ENCODE data around the gene ITGA3.
"Not testable (repeated sequence)": the region's sequence is repeated elsewhere in the genome, so short reads cannot be mapped to it uniquely, and the experiment has no call there.

Gene ITGA3

GRCh38 chr17:50052822-50053653 lies 2.9 kb upstream of the ITGA3 start:
- DNase-seq (ENCODE audit: low spot score), result no peak

DNA sequence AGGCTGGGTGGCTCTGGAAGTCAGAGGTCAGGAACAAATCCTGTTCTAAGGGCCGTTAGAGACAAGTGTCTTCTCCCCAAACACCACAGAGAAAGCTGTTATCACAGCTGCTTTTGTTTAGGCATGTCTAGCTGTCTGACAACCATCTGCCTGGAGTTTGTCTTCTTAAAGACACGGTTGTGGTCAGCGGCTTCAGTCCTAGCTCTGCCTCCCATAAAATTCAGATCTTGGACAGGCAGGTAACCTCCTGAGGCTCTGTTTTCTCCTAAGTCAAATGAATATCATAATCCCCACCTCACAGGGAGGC lies 2.3 kb upstream of the ITGA3 start:
- DNase-seq (ENCODE audit: low spot score), result no peak

GRCh38 chr17:50055055-50055425 lies 870 bp upstream of the ITGA3 start:
- DNase-seq (ENCODE audit: low spot score), result peak; percentile 25

- peak; percentile 52 for DNase-seq (ENCODE audit: low spot score)
Measured at GRCh38 chr17:50056217-50056960, 479 bp downstream of the ITGA3 start.

- DNase-seq (ENCODE audit: low spot score), result no peak
Measured at GRCh38 chr17:50056961-50057330, 1.0 kb downstream of the ITGA3 start.

DNA sequence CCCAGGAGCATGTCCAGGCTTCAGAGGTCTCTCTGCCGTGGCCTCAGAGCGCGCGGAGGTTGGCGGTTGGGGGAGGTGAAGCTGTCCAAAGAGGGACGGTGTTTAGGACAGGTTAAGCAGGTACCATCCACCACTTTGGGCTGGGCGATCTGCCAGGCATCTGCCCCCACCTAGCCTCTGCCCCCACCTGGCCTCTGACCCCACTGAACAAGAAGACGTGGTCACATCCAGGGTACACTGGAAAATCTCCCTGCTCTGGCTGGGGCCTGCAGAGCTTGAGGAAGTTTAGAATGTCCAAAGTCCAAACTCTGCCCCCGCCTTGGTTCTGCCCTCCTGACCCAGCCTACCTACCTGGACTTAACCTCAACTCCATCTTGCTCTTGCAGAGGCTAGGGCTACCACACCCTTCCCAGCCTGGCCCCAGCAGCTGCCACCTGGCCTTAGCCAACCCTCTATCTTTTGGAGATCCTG lies 1.6 kb downstream of the ITGA3 start:
- DNase-seq (ENCODE audit: low spot score), result no peak

DNA sequence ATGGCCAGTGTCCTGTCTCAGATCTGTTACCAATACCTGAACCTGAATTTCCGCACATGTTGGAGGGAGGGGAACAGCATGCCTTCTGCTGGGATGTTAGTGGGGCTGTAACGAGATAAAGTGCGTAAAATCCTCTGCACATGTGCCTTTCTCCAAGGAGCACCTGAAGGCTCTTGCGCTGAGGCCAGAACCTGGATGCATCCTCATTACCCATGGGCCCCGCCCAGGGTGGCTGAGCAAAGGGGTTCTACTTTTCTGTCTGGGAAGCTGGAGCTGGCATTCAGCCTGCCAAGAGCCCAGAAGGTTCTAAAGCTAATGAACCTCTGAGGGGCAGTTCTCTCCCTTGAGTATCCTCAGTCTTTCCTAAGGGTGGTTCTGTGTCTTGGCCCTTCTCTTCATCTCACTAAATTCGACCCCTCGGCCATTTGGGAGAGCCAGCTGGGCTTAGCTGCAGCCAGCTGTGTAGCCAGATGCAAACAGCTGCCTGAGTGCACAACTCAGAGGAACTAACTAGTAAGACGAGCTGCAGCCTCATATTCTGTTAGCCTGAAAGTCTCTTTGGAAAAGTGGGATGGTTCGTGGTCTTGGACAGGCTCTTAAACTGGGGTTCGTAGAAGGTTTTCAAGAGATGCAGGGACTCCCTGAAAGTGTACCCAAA lies 2.5 kb downstream of the ITGA3 start:
- DNase-seq (ENCODE audit: low spot score), result no peak

DNA sequence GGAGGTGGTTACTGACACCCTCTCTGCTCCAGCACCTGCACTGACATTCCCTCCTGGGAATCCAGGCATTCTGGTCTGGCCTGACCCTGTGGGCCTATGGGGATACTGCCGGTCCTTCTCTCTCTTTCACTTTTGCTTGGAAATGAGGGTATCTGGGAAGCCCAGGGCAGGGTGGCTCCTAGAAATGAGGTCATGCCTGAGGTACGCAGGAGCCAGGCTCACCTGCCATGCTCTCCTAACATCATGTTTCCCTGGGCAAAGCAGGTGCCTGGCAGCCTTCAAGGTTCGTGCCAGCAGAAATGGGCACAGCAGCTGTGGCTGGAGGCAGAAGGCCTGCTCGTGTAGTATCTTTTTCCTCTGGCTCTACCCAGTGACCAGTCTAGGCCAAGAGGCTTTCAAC lies 3.3 kb downstream of the ITGA3 start:
- no peak for DNase-seq (ENCODE audit: low spot score)

GRCh38 chr17:50059759-50060273 lies 3.9 kb downstream of the ITGA3 start:
- DNase-seq (ENCODE audit: low spot score), result no peak

- no peak for DNase-seq (ENCODE audit: low spot score)
Measured at GRCh38 chr17:50060951-50061712, 5.2 kb downstream of the ITGA3 start.

GRCh38 chr17:50061713-50062045 lies 5.8 kb downstream of the ITGA3 start:
- not testable (repeated sequence) for DNase-seq (ENCODE audit: low spot score)

DNA sequence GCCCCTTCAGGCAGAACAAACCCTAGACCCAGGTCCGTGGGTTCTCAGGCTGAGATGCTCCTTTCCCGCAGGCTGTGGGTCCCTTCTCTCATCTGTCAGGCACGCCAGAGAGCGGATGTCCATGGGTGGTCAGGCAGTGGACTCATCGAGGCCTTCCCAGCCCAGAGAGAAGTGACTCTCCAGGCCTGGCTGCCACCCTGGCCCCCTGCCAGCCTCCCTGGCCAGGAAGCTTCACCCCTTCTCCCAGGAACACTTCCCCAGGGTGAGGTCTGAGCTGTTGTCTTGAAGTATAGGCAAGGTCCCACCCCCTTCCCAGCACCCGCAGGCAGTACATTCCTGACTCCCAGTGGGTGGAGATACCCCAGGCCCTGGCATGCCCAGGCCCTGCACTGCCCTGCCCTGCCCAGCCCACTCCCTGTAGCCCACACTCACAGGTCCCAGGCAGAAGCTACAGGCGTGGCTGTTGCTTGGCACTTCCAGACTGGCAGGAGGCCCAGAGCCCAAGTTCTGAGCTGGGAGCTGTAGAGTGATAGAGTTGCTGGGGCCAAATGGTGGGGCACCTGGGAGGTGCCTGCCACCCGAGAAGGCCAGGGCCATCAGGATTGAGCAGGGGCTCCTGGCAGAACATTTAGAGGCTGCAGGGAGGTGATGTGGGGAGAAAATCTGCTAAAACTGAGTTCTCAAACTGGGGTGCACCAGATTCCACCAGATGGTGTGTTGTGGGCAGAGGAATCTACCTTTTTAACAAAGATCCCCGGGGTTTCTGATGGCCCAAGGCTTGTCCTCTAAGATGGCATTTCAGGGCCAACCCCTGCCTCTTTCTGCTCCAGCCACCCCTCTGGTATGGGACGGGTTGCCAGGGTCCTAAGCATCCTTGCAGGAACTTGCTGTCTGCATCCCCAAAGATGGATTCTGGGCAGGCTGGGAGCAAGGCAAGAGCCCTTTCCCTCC lies 6.7 kb downstream of the ITGA3 start:
- no peak for DNase-seq (ENCODE audit: low spot score)

- DNase-seq (ENCODE audit: low spot score), result no peak
Measured at GRCh38 chr17:50063561-50064252, 7.8 kb downstream of the ITGA3 start.

GRCh38 chr17:50064253-50065001 lies 8.5 kb downstream of the ITGA3 start:
- no peak for DNase-seq (ENCODE audit: low spot score)

DNA sequence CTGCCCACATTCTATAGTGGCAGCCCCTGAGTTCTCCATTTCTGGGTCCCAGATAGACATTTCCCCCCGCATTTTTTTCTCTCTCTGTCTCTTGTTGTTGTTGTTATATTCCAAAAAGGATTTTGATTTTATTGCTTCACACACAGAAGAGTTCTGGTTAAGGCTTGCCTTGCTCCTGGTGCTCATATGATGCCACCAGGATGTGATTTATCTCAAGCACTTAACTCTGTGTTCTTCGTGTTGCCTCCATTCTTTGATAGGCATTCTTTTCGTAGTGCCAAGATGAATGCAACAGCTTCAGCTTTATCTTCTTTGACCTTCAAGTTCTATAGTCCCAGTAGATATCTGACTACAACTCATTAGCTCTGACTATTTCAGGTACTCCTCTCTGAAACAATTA lies 9.1 kb downstream of the ITGA3 start:
- no peak for DNase-seq (ENCODE audit: low spot score)

DNA sequence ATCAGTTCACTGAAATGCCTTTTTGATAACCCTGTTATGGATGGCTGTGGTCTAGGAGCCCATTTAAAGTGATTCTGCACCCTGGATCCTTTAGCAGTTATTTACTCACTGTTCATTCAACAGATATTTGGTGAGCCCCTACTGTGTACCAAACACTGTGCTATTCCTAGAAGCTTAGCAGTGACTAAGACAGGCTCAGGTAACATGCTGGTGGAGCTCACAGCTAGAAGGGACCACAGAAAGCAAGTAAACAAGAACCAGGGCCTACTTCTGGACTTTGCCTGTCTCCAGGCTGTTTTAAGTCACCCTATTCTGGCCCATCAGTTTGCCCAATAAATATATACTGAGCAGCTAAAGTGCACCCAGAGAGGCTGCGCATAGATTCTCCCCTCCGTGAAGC lies 11.1 kb downstream of the ITGA3 start:
- DNase-seq (ENCODE audit: low spot score), result no peak

- no peak for DNase-seq (ENCODE audit: low spot score)
Measured at GRCh38 chr17:50067996-50068395, 12.1 kb downstream of the ITGA3 start.

DNA sequence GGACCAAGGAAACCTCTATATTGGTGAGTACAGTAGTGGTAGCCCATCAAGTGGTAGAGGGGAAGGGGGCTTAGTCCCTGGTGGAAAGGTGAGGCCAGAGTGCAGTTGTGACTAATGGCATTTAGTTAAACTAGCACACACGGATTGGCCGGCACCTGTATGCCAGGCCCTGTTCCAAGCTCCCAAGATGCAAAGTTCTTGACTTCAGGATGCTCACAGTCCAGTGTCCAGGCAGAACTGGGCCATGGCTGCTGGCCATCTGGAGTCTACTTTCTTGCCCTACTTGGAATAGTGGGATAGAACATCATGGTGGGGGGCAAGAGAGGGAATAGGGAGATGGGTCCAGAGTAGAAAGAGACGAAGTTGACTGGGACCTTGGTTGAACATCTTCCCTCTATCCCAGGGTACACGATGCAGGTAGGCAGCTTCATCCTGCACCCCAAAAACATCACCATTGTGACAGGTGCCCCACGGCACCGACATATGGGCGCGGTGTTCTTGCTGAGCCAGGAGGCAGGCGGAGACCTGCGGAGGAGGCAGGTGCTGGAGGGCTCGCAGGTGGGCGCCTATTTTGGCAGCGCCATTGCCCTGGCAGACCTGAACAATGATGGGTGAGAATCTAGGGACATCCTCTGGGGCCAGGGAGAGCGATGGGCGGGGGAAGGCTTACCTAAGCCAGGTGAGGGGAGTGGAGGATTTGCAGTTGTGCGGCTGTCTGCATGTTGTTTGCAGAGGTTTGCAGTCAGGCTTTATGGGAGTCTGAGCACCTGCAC lies 15.2 kb downstream of the ITGA3 start:
- no peak for DNase-seq (ENCODE audit: low spot score)

GRCh38 chr17:50071692-50072091 lies 15.8 kb downstream of the ITGA3 start:
- DNase-seq (ENCODE audit: low spot score), result no peak
